ENCODE data around the gene SARDH.

- no peak for TF ChIP-seq CTCF (conservative IDR thresholded peaks at IDR 0.05; ENCODE audit: low read length)
- no peak for TF ChIP-seq EZH2phosphoT487 (IDR thresholded peaks at IDR 0.05; ENCODE audit: borderline replicate concordance)
These were observed 104.5 kb downstream of the SARDH start for GRCh38 chr9:133633681-133634080.
